MM.1S (cell line): Measurements from ENCODE around the gene ZNF326.

Experiments
- DNase-seq: peaks from one replicate; pipeline ENCODE4 v3.0.0-alpha.2; 2015
- H2AFZ ChIP-seq: fragments of 300-600 bp; sonication (generic); 2 replicates; pipeline ENCODE4 v1.6.0; 2016; ENCODE audit warnings: antibody characterized with exemption, low read length
- H3F3A ChIP-seq: fragments of 300-600 bp; sonication (generic); 2 replicates; pipeline ENCODE4 v1.6.1; 2016; ENCODE audit warnings: mild to moderate bottlenecking, antibody characterized with exemption, low read length, moderate library complexity, mixed read lengths; ENCODE audit not compliant: insufficient read depth
- H3K27ac ChIP-seq: fragments of 300-600 bp; sonication (generic); 2 replicates; pipeline ENCODE4 v1.5.1; 2016; ENCODE audit warnings: mild to moderate bottlenecking, low read length
- H3K27me3 ChIP-seq: fragments of 300-600 bp; sonication (generic); replicated peaks from 2 replicates; pipeline ENCODE4 v1.6.0; 2016; ENCODE audit warnings: low read length; ENCODE audit not compliant: insufficient read depth
- H3K36me3 ChIP-seq: fragments of 300-600 bp; sonication (generic); replicated peaks from 2 replicates; pipeline ENCODE4 v1.6.1; 2016; ENCODE audit warnings: mild to moderate bottlenecking, low read length, mixed read lengths; ENCODE audit not compliant: insufficient read depth
- H3K4me1 ChIP-seq: fragments of 300-600 bp; sonication (generic); 2 replicates; pipeline ENCODE4 v1.6.1; 2016; ENCODE audit warnings: low read length, mixed read lengths
- H3K4me2 ChIP-seq: fragments of 300-600 bp; sonication (generic); 2 replicates; pipeline ENCODE4 v1.6.0; 2016; ENCODE audit warnings: low read depth, low read length
- H3K4me3 ChIP-seq: fragments of 300-600 bp; sonication (generic); 2 replicates; pipeline ENCODE4 v1.5.1; 2016; ENCODE audit warnings: low read length, mixed read lengths
- H3K79me2 ChIP-seq: fragments of 300-600 bp; sonication (generic); 2 replicates; pipeline ENCODE4 v1.6.1; 2016; ENCODE audit warnings: mixed run types, low read length, mixed read lengths
- H3K9ac ChIP-seq: fragments of 300-600 bp; sonication (generic); 2 replicates; pipeline ENCODE4 v1.6.1; 2016; ENCODE audit warnings: low read length, mixed read lengths
- H3K9me2 ChIP-seq: fragments of 300-600 bp; sonication (generic); replicated peaks from 2 replicates; pipeline ENCODE4 v1.6.1; 2016; ENCODE audit warnings: mild to moderate bottlenecking, low read length, mixed read lengths; ENCODE audit not compliant: insufficient read depth
- H3K9me3 ChIP-seq: fragments of 300-600 bp; sonication (generic); replicated peaks from 2 replicates; pipeline ENCODE4 v1.6.1; 2016; ENCODE audit warnings: mild to moderate bottlenecking, low read length, mixed read lengths; ENCODE audit not compliant: insufficient read depth
- H4K20me1 ChIP-seq: fragments of 300-600 bp; sonication (generic); 2 replicates; pipeline ENCODE4 v1.6.1; 2016; ENCODE audit warnings: mild to moderate bottlenecking, low read length, moderate library complexity, mixed read lengths; ENCODE audit not compliant: insufficient read depth
- CTCF ChIP-seq: fragments of 300-600 bp; sonication (generic); IDR thresholded peaks from 2 replicates; pipeline ENCODE4 v1.5.1; 2016; ENCODE audit warnings: antibody characterized with exemption, low read length, mixed read lengths
- EZH2 ChIP-seq: fragments of 300-600 bp; sonication (generic); optimal IDR thresholded peaks from 2 replicates; pipeline ENCODE3; 2017; ENCODE audit warnings: low read depth, mild to moderate bottlenecking, antibody characterized with exemption, low read length, mixed read lengths
- EZH2phosphoT487 ChIP-seq: fragments of 300-600 bp; sonication (generic); IDR thresholded peaks from 2 replicates; pipeline ENCODE4 v1.6.1; 2018; ENCODE audit warnings: antibody characterized with exemption, low read length

Gene ZNF326

GRCh38 chr1:89957107-89957506 is 37.8 kb upstream of the ZNF326 start:
- peak overlapping the region; percentile 60; the same call in 1 of the 2 replicates for H3K4me2 ChIP-seq
- H3K9ac ChIP-seq = 0 out of 2 replicates have a peak overlapping the region, but pooled peaks have one; percentile 5
- DNase-seq = peak; percentile 44
- H3K9me2 ChIP-seq = no peaks in the 10 kb centered on the region
- H3F3A ChIP-seq = peaks cover 4% of the 10 kb centered on the region; the same call in 1 of the 2 replicates
- no peaks in the 10 kb centered on the region for H3K79me2 ChIP-seq
- no peaks in the 10 kb centered on the region for H4K20me1 ChIP-seq
- no peaks in the 10 kb centered on the region for H3K36me3 ChIP-seq
- no peak overlapping the region for H3K4me3 ChIP-seq
- no peak for TF ChIP-seq EZH2phosphoT487
- peak overlapping the region; percentile 63 for H2AFZ ChIP-seq
- H3K27me3 ChIP-seq = no peaks in the 10 kb centered on the region
- H3K27ac ChIP-seq = no peak overlapping the region
- no peaks in the 10 kb centered on the region for H3K9me3 ChIP-seq
- peaks cover 27% of the 10 kb centered on the region for H3K4me1 ChIP-seq

- no peaks in the 10 kb centered on the region for H3K27me3 ChIP-seq
- DNase-seq = no peak
- peaks cover 20% of the 10 kb centered on the region for H3K4me1 ChIP-seq
- H4K20me1 ChIP-seq = no peaks in the 10 kb centered on the region
- no peak overlapping the region for H2AFZ ChIP-seq
- no peaks in the 10 kb centered on the region for H3K36me3 ChIP-seq
- H3K9me2 ChIP-seq = no peaks in the 10 kb centered on the region
- H3K27ac ChIP-seq = no peak overlapping the region
- no peak overlapping the region for H3K9ac ChIP-seq
- H3K4me2 ChIP-seq = no peak overlapping the region
- H3F3A ChIP-seq = no peaks in the 10 kb centered on the region
- no peak overlapping the region for H3K4me3 ChIP-seq
- no peak for TF ChIP-seq CTCF
- no peak for TF ChIP-seq EZH2phosphoT487
- no peak for TF ChIP-seq EZH2
- H3K79me2 ChIP-seq = no peaks in the 10 kb centered on the region
- no peaks in the 10 kb centered on the region for H3K9me3 ChIP-seq
Observed at GRCh38 chr1:89958851-89959654, 35.9 kb upstream of the ZNF326 start.

- Histone ChIP-seq H3K36me3 (no peaks in the 10 kb centered on the region), H3K79me2 (no peaks in the 10 kb centered on the region), H3K9me2 (no peaks in the 10 kb centered on the region), H3K4me2 (no peak overlapping the region), H3K9me3 (no peaks in the 10 kb centered on the region), H3F3A (no peaks in the 10 kb centered on the region), H3K4me3 (no peak overlapping the region), H3K27ac (no peak overlapping the region), H2AFZ (no peak overlapping the region), H4K20me1 (no peaks in the 10 kb centered on the region), H3K4me1 (peaks cover 15% of the 10 kb centered on the region), H3K9ac (no peak overlapping the region), H3K27me3 (no peaks in the 10 kb centered on the region)
- no peak for TF ChIP-seq EZH2phosphoT487
- TF ChIP-seq EZH2 = no peak
- no peak for TF ChIP-seq CTCF
- no peak for DNase-seq
Observed at GRCh38 chr1:89959719-89960118, 35.2 kb upstream of the ZNF326 start.
